ENCODE data around the gene ZNF316.
"Not testable (repeated sequence)": the region's sequence is repeated elsewhere in the genome, so short reads cannot be mapped to it uniquely, and the experiment has no call there.

ZNF316 gene

GRCh38 chr7:6647080-6647479 lies 10.0 kb downstream of the ZNF316 start:
- no peak for DNase-seq (ENCODE audit: low read depth in 2 of 2)

DNA sequence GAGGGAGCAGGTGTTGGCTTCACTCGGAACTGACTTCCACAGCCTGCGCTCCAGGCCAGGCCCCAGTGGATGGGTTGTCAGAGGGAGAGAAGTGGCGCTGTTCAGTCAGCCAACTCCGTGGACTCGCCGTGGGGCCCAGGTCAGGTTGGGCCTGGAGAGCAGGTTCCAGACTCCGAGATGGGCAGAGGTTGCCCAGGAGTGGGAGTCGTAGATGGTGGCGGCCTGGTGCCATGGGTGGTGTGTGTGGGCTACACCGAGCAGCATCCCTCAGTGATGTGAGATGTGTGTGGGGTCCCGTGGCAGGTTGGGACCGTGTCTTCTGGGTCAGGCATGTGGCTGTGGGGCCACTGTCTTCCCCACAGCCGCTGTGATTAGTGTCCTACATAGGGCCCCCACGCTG lies 10.4 kb downstream of the ZNF316 start:
- no peak for DNase-seq (ENCODE audit: low read depth in 2 of 2)

DNA sequence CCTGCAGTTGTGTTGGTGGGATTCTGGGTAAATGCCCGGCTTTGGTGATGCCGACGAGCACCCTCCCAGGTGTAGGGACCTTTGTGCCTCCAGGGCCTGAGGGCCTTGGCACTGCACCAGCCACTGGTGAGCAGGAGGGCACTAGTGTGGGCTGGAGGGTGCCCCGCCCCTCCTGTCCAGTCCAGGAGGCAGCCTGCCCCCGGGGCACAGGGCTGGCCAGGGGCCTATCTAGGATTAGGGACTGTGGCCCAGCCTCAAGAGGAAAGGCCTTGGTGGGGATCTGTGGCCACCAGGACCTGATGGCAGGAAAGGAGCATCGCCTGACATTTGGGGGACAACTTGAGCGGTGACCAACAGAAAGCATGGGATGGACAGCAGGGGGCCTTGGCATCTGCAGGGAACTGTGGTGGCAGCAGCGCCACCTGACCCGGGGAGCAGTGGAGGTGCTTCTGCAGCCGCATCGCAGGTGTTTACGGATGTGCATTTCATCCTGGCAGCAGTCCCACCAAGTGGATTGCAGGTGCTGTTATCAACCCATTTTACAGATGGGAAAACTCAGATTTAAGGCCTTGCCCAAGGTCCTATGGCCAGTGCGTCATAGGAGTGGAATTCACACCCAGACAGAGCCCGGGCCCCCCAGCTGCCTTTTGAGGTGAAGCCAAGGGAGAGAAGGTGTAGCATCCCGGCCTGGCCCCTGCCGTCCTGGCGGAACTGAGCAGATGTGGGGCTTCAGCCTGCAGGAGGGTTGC lies 11.1 kb downstream of the ZNF316 start:
- no peak for DNase-seq (ENCODE audit: low read depth in 2 of 2)

- no peak for DNase-seq (ENCODE audit: low read depth in 2 of 2)
Measured at GRCh38 chr7:6648815-6649104, 11.6 kb downstream of the ZNF316 start.

DNA sequence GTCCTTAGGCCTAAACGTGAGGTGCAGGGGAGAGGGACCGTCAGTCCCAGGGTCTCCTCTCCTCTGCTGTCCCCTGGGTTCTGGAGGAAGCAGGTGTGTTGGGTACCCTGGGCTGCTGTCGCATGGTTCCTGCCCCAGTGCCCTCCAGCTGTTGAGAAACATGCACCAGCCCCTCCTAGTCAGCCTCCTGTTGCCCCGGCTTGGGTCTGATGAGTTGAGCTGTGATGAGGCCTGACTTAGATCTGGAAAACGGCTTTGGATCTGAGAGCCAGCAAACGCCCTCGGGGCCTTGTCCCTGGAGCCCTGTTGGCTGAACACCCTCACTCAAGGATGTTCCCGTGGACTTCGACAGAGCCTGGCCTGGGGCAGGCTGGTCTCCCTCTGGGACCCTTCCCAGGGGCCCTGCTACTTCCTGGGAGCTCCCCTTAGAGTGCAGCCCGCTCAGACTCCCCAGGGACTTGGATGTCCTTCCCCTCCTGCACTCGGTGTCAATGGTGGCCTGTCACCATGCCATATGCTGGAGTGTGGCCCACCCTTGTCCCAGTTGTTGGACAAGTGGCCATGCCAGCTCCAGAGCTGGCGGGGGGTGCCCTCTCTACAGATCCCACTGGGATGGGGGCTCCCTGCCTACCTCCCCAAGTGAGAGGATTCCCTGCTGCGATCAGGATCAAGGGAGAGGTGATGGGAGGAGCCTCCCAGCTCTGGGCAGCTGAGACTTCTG lies 12.3 kb downstream of the ZNF316 start:
- DNase-seq (ENCODE audit: low read depth in 2 of 2), result no peak

DNA sequence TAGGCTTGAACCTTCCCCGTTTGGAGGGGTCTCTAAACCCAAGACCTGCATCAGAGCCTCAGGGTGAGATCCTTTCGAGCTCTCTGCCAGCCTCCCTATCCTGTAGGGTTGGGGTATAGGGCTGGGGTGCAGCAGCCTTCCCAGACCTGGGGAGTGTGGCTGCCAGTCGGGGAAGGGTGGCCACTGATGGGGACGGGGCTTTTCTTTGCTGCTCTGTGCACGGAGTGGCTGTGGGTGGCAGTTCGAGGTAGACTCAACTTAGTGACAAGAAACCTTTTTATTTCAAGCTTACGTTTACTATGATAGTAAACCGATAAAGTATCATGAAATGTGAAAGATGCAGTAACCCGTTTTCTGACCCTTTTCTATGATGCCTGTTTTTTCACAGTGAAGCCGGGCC lies 13.0 kb downstream of the ZNF316 start:
- no peak for DNase-seq (ENCODE audit: low read depth in 2 of 2)

GRCh38 chr7:6650521-6651011 lies 13.4 kb downstream of the ZNF316 start:
- no peak for DNase-seq (ENCODE audit: low read depth in 2 of 2)

DNA sequence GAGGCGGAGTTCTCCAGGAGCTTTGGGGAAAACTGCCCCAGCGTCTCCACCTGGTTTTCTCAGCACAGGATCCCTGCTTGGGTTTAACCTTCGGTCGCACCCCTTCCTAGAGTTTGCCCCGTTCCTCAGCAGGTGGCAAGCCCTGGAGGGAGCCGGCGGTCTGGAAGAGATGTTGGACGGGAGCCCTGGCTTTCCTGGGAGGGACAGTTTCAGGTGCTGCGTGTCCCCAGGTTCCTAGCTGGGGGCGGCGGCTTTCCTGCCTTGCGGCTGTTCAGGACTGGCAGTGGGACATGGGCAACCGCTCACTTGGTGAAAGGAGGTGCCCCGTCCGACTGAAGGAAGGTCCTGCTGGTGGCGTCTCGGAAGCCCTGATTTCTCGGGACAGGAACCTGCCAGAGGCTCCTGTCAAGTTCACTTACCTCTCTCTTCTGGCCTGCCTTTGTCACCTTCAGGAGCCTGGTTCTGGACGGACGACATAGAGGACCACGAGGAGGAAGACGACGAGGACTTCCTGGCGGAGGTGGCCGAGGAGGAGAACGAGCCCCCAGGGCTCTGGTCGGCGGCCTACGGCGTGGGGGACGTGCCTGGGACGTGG lies 14.8 kb downstream of the ZNF316 start:
- DNase-seq (ENCODE audit: low read depth in 2 of 2), result no peak

DNA sequence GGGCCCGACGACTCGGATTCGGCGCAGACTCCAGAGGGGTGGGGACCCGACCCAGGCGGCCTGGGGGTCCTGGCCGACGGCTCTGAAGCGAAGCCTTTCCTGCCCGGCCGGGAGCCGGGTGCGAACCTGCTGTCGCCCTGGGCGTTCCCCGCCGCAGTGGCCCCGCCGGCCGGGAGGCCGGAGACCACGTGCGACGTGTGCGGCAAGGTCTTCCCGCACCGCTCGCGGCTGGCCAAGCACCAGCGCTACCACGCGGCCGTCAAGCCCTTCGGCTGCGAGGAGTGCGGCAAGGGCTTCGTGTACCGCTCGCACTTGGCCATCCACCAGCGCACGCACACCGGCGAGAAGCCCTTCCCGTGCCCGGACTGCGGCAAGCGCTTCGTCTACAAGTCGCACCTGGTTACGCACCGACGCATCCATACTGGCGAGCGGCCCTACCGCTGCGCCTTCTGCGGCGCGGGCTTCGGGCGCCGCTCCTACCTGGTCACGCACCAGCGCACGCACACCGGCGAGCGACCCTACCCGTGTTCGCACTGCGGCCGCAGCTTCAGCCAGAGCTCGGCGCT lies 15.4 kb downstream of the ZNF316 start:
- DNase-seq (ENCODE audit: low read depth in 2 of 2), result no peak

DNA sequence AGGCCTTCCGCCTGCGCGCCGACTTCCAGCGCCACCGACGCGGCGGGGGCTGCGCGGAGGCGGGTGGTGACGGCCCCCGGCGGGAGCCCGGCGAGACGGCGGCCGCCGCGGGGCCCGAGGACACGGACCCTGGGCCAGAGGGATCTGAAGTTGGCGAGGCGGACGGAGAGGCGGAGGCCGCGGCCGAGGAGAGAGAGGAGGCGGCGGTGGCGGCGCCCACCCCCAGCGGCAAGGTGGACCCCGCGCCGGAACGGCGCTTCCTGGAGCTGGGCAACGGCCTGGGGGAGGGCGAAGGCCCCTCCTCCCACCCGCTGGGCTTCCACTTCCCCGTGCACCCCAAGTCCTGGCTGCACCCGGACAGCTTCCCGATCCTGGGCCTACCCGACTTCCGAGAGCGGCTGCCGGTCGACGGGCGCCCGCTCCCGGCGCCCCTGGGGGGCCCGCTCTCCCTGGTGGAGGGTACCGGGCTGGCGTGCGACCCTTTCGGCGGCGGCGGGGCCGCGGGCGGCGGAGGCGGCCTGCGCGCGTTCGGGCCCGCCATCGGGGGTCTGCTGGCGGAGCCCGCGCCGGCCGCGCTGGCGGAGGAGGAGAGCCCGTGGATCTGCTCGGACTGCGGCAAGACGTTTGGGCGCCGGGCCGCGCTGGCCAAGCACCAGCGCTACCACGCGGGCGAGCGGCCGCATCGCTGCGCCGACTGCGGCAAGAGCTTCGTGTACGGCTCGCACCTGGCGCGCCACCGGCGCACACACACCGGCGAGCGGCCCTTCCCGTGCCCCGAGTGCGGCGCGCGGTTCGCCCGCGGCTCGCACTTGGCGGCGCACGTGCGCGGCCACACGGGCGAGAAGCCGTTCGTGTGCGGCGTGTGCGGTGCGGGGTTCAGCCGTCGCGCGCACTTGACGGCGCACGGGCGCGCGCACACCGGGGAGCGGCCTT lies 16.2 kb downstream of the ZNF316 start:
- DNase-seq (ENCODE audit: low read depth in 2 of 2), result no peak

- DNase-seq (ENCODE audit: low read depth in 2 of 2), result no peak
Measured at GRCh38 chr7:6654113-6654841, 17.2 kb downstream of the ZNF316 start.

- DNase-seq (ENCODE audit: low read depth in 2 of 2), result no peak
Measured at GRCh38 chr7:6654842-6655610, 17.9 kb downstream of the ZNF316 start.

DNA sequence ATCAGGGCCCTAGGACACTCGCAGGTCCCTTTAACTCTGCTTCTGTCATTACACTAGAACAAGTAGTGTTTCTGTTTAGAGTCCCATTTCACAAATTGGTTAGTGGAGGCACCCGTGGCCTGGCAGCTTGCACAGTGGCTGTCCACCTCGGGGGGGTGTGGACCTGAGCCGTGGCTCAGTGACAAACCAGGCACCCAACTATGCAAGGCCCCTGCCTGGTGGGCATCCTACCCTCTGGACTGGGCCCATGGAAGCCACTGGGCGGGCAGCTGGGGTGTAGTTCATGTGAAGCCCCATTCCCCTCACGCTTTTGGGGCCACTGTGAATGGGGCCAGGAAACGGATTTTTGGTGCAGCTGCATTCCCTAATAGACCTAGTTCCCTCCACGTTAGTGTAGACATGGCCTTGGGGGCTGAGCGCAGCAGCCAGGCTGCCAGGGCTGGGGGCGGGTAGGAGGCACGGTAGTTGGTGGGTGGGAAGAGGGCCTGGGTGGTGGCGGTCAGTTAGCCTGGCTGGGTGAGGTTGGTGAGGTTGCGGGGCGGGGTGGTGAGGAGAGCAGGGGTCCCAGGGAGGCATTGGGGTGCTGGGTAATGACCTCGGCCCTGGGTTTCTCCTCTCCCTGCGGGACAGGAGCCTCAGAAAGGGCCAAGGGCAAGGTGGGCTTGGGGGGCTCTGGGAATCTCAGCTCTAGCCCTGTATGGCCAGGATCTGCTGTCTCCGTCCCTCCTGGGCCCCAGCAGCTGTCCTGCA lies 18.7 kb downstream of the ZNF316 start:
- DNase-seq (ENCODE audit: low read depth in 2 of 2), result no peak

DNA sequence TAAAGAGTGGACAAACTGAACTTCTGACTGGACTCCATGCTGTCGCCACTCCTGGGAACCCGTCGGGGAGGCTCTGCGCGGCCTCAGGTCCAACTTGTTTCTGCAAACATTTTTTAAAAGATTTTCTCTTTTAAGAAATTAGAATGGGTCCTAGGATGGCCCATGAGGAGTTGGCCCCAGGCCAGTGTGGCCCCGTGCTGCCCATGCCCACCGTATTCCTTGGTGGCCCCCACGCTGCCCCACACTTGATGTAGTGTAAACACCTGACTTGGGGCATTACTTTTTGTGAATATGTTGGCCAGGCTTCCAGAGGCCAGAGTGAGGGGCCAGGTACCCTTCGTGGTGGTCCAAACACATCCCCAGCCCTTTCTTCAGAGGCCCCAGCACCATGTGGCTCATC lies 19.3 kb downstream of the ZNF316 start:
- DNase-seq (ENCODE audit: low read depth in 2 of 2), result no peak

GRCh38 chr7:6658618-6659345 lies 21.7 kb downstream of the ZNF316 start:
- DNase-seq (ENCODE audit: low read depth in 2 of 2), result no peak

- DNase-seq (ENCODE audit: low read depth in 2 of 2), result not testable (repeated sequence)
Measured at GRCh38 chr7:6670851-6671250, 33.7 kb downstream of the ZNF316 start.

GRCh38 chr7:6675807-6676405 lies 38.8 kb downstream of the ZNF316 start:
- no peak for DNase-seq (ENCODE audit: low read depth in 2 of 2)

DNA sequence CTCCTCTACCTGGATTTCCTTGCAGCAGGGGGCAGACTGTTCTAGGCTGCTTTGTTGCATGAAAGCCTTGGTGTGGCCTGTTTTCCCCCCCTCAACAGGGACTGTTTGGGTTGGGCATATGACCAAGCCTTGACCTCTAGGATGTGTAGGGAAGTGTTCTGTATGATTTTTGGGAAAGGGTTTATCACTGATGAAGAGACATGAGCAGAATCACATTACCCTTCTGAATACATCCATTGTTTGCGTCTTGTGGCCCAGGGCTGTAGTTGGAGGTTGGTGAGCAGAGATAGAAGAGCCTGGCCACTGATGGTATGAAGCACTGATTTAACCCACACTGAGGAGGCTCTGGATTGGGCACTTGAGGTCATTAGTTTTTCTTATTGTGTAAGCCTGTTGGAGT lies 43.0 kb downstream of the ZNF316 start:
- DNase-seq (ENCODE audit: low read depth in 2 of 2), result no peak

Data from fibroblast of skin of left biceps (primary cell).